Hematopoietic multipotent progenitor cell (in vitro differentiated cells): Measurements from ENCODE around the gene CALHM6. TPM values are rescaled to one million over a fixed set of nuclear protein-coding genes. Genes with fewer than 3 reads are reported as not detected.
A peak's percentile ranks its signal among the peaks of the same experiment; 100 is the strongest.
"Not testable (repeated sequence)": the region's sequence is repeated elsewhere in the genome, so short reads cannot be mapped to it uniquely, and the experiment has no call there.

Source experiments
- DNase-seq, 3 donors: peaks; one replicate each; pipeline ENCODE4 v3.0.0-alpha.2; 2011 to 2015; ENCODE audit warnings: low read depth in 2 of 3, low spot score in 2 of 3
- total RNA-seq: library from RNA; depleted of rRNA; stranded (reverse); fragments of >200 nt; gene quantifications from one replicate; pipeline ENCODE4 v1.2.3, GENCODE V29; 2012

Gene CALHM6
- total RNA-seq, 1 donor, result 77.8 TPM

DNA sequence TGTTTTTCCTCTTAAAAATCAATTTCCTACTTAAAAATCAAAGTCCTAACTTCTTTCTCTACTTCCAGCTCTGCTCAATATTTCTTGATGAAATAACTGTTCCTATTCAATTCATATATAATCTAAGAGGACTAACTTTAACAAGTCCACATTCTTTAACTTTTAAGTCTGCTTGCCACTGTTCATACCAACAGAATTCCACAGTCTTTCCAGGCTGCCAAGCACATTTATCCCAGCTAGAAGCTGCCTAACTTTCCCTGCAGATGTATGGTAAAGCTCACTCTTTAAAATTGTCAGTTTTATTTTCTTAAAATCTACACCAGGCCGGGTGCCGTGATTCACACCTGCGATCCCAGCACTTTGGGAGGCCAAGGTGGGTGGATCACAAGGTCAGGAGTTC lies 11.5 kb downstream of the CALHM6 start:
- no peak for DNase-seq

DNA sequence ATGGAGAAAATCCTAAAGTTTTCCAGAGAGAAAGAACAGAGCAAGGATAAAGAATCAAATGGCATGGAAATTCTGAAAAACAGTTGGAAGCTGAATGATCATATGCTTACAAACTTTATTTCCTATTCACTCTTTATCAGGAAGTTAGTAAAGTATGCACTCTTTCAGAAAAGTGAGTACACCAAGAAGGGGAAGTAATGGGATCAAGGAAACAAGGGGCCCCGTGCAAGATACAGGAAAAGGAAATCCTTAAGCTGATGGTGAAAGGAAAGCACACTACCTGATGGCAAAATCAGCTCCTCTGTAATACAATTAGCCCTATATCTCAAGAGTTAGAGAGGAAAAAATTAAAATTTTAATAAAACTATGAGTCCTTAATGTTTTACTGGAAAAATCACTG lies 14.0 kb downstream of the CALHM6 start:
- no peak for DNase-seq

- peak in 2 of 3 donors; percentile 56 to 79 for DNase-seq
These were observed 15.0 kb downstream of the CALHM6 start for GRCh38 chr6:116476002-116476678.

GRCh38 chr6:116482780-116483179 lies 21.6 kb downstream of the CALHM6 start:
- DNase-seq, result no peak

GRCh38 chr6:116483616-116484015 lies 22.4 kb downstream of the CALHM6 start:
- DNase-seq, result no peak

GRCh38 chr6:116485559-116486184 lies 24.5 kb downstream of the CALHM6 start:
- no peak for DNase-seq

DNA sequence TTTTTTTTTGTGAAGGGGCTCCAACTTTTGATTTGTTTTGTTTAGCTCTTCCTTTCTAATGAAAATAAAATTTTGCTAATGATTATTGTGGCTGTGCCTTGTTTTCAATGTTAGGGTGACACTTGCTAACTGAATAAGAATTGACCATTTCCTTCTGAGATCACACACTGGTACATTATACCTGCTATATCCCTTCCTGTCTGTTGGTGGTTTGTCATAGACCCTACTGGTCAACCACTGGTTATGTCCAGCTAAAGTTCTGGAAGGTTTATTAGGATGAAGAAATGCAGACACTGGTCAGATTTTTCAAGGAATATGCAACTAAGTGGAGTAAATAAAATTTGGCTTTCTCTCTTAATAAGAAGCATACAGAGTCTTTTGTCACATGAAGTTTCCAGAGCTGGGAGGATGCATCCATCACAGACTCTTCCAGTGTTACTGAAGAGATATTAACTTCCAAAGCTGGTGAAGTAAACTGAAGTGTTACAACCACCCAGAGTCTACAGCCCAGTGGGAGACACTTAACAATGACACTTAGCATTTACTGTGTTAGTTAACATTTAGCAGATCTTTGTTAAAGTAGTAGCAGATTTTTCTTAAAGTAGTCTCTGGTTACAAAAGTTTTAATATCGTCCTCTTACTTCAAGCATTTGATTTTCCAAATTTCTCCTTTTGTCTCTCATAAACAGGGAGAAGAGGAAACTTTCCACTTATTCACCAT lies 30.6 kb downstream of the CALHM6 start:
- no peak for DNase-seq

DNA sequence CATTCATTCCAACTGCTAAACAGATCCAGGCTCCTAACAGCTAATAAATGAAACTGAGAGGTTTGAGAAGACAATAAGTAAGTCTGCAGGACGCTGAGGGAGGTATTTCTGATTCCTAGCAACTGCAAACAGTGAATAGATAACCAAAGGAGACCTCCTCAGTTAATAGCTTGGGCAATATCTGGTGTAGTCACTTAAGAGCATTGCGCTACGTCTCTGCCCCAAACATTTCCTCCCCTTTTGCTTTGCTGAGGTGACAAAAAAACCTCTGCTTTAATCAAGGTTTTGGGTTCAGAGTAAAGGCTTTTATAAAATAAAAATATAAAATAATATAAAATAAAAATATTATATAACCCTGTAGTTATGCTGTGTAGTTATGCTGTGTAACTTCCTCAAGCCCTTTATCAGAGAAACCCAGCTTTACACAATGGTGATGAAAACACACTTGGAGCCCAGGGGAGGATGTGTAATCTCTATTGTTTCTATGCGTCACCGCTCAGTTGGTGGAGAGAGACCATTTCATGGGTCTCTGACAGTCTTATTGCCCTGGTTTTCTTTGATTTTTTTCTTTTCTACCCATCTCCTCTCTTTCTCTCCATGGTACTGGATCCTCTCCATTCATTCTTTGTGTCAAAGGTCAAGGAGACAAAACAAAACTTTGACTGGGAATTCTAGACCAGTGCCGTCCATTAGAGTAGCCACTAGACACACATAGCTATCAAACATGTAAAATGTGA lies 31.3 kb downstream of the CALHM6 start:
- peak in 2 of 3 donors; percentile 54 to 80 for DNase-seq

DNA sequence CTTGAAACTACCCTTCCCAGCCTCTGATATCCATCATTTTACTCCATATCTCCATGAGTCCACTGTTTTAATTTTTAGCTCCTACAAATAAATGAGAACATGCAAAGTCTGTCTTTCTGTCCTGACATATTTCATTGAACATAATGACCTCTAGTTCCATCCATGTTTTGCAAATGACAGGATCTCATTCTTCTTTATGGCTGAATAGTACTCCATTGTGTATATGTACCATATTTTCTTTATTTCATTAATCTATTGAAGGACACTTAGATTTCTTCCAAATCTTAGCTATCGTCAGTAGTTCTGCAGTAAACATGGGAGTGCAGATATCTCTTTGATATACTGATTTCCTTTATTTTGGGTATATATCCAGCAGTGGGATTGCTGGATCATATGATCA lies 34.0 kb downstream of the CALHM6 start:
- not testable (repeated sequence) for DNase-seq

DNA sequence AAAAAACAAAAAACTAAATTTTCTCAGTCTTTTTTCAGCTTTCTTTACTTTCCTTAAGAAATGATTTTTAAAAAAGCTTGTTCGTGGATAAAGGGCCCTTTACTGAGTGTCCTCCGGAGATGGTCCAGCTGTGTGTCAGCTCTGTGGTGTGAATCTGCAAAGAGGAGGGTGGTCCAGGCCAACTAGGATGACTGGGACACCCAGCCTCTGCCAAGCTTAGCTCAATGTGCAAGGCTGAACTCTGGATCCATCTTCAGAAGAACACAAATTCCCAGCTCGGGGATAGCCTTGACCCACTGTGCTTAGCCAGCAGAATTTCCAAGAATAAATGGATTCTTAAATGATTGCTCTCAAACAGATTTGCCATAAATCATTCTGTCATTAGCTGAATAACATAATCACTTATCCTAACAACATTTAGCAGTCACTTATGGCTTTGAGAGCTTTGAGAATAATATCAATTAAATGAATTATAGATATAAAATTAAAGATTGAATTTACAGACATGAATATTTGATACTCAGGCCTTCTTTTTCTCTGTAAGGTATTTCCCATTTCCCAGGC lies 36.0 kb downstream of the CALHM6 start:
- DNase-seq, result no peak

DNA sequence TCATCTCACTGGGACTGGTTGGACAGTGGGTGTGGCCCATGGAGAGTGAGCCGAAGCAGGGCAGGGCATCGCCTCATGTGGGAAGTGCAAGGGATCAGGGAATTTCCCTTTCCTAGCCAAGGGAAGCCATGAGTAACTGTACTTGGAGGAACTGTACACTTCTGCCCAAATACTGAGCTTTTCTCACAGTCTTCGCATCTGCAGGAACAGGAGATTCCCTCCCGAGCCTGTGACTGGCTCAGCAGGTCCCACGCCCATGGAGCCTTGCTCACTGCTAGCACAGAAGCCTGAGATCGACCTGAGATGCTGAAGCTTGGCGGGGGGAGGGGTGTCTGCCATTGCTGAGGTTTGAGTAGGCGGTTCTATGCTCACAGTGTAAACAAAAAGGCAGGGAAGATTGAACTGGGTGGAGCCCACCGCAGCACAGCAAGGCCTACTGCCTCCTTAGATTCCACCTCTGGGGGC lies 39.8 kb downstream of the CALHM6 start:
- DNase-seq, result no peak

GRCh38 chr6:116507324-116507723 lies 46.1 kb downstream of the CALHM6 start:
- no peak for DNase-seq

GRCh38 chr6:116508527-116508926 lies 47.4 kb downstream of the CALHM6 start:
- DNase-seq, result no peak

GRCh38 chr6:116511424-116512110 lies 50.4 kb downstream of the CALHM6 start, which contains the start of gene CALHM5:
Gene CALHM5 (plus strand): TSS chr6:116511639. CDS start chr6:116511697, 58 bp downstream.
- no peak for DNase-seq

GRCh38 chr6:116512111-116512559 lies 51.0 kb downstream of the CALHM6 start:
- DNase-seq, result no peak

DNA sequence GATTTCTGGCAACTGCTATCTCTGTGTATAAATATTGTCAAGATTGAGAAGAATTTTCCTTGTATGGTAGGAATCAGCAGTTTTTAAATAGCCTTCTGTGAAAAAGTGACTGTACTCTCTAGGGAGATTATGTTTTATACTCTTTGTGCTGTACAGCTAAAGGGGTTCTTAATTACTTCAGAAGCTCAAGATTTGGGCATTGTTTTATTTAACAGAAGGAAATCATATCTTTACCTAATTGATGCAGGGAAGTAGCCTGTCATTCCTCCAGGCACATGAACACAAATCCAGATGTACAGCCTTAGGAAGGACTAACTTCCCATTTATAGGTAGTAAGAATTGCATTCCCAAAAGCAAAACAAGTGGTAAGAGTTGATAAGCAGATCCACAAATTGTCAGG lies 51.6 kb downstream of the CALHM6 start:
- no peak for DNase-seq
